ENCODE results near the gene ART5.
"Not testable (repeated sequence)": the region's sequence is repeated elsewhere in the genome, so short reads cannot be mapped to it uniquely, and the experiment has no call there.

ART5 gene

DNA sequence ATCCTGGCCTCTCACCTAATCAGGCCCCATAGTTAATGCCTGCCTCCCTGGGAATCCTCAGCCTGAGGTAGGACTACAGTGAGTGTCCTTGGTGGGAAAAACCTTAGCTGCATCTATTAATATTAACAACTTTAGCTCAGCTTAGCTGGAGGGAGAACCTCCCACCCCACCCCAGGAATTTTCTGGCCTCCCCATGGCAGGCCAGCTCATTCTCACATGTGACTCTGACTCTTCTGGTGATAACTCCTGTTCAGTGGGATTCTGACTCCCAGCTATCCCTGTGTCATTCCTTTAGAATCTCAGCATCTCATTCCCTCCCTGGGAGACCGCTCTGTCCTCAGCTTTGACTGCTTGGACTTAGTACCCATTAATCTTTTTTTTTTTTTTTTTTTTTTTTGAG lies 14.5 kb downstream of the ART5 start:
- in situ Hi-C loops (cut with HindIII; ENCODE audit: low pct_ligation_motif_present, low pct_unique_long_range_greater_than_20kb, low sequenced_read_pairs), result no loop called here
- peak; percentile 92 for DNase-seq

DNA sequence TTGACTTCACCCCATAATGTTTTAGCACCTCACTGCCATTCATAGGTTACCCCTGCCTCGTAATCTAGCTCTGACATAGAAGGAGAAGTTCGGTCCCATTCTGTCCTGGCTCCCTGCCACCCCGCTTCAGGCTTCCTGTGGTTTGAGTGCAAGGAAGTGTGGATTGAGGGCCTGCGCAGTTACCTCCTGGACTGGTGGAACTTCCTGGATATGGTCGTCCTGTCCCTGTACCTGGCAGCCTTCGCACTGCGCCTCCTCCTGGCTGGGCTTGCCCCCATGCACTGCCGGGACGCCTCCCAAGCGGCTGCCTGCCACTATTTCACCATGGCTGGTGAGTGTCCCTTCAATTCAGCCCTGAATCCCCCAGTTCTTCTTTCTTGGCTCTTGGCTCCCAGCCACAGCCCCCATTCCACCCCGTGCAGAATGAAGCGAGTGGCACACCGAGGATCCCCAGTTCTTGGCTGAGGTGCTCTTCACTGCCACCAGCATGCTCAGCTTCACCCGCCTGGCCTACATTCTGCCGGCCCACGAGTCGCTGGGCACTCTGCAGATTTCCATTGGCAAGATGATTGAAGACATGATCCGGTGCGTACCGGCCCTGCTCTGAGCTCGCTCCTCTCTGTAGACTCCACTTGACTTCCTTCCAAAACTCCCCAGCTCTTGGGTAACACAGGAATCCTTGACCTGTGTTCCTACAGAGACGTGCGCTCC lies 15.4 kb downstream of the ART5 start:
- in situ Hi-C loops (cut with HindIII; ENCODE audit: low pct_ligation_motif_present, low pct_unique_long_range_greater_than_20kb, low sequenced_read_pairs), result no loop called here

DNA sequence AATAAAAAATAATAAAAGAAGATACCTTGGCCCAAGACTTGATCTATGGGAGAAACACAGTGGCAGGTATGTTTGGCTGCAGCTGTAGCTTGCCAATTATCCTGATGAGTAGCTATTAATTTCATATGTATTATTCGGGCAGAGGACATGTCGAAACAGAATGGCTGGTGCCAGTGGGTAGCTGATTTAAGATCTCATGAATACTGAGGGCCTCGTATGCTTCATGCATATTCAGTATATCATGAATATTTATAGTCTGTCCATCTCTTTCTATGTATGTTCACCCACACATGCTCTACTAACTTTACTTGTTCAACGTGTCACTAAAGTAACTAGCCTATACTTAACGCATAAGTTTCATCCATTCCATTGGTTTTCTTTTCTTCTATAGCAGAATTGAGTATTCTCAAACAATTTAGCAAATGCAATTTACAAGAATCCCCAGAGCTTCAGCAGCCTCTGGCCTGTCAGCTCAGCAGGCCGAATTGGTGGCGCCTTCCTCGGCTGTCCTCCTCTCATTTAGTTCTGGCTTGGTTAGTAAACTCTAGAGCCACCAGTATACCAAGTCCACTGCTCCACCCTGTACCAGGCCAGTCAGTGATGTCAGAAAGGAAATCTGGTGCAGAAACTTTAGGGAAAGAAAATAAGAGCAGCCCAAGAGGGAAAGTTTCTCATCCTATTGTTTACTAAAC lies 17.9 kb downstream of the ART5 start:
- no peak for DNase-seq
- in situ Hi-C loops (cut with HindIII; ENCODE audit: low pct_ligation_motif_present, low pct_unique_long_range_greater_than_20kb, low sequenced_read_pairs), result no loop called here

More for the DNA sequence above, 15.4 kb downstream of the ART5 start:
- DNase-seq, result no peak

DNA sequence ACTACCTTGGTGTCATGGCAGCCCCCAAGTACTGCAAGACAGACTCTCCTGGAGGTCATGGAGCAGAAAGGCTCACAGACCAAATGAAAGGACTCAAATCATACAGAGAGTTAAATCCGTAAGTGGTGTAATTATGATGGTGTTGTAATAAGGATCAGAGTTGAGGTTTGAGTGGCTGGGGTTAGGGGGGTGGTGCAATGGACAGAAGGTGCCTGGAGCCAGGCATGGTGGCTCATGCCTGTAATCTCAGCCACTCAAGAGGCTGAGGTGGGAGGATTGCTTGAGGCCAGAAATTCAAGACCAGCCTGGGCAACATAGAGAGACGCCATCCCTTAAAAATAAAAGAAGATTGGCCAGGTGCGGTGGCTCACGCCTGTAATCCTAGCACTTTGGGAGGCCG lies 18.7 kb downstream of the ART5 start:
- in situ Hi-C loops (cut with HindIII; ENCODE audit: low pct_ligation_motif_present, low pct_unique_long_range_greater_than_20kb, low sequenced_read_pairs), result no loop called here
- no peak for DNase-seq

DNA sequence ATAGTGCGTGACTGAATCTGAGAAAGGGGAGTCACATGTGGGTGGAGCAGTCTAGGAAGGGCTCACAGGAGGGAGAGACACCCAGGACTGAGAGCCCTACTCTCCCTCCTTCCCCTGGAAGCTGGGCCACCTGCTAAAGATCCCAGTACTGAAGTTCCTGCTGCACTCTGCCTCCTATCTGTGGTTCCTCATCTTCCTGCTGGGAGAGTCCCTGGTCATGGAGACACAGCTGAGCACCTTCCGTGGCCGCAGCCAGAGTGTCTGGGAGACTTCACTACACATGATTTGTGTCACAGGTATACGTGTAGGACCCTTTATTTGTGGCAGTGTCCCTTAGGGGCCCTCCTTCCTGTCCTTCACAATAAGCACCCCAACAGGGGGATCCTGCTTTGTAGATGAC lies 19.3 kb downstream of the ART5 start:
- in situ Hi-C loops (cut with HindIII; ENCODE audit: low pct_ligation_motif_present, low pct_unique_long_range_greater_than_20kb, low sequenced_read_pairs), result no loop called here
- no peak for DNase-seq

DNA sequence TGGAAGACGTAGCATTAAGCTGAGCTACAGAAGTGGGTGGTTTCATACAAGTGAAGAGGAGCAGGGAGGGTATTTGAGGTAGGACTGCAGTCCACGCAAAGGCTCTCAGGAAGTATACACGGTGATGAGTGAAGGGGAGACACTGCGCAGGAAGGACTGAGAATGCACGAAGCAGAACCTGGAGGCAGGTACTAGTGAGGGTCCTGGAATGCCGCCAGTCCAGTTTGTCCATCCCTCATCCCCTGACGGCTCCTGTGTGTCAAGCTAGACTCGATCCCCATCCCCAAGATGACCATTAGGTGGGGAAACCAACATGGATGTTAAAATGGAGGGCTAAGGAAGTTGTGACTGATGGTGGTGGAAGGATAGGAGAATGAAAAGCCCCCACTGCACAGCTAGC lies 23.8 kb downstream of the ART5 start:
- no peak for DNase-seq
- in situ Hi-C loops (cut with HindIII; ENCODE audit: low pct_ligation_motif_present, low pct_unique_long_range_greater_than_20kb, low sequenced_read_pairs), result no loop called here

DNA sequence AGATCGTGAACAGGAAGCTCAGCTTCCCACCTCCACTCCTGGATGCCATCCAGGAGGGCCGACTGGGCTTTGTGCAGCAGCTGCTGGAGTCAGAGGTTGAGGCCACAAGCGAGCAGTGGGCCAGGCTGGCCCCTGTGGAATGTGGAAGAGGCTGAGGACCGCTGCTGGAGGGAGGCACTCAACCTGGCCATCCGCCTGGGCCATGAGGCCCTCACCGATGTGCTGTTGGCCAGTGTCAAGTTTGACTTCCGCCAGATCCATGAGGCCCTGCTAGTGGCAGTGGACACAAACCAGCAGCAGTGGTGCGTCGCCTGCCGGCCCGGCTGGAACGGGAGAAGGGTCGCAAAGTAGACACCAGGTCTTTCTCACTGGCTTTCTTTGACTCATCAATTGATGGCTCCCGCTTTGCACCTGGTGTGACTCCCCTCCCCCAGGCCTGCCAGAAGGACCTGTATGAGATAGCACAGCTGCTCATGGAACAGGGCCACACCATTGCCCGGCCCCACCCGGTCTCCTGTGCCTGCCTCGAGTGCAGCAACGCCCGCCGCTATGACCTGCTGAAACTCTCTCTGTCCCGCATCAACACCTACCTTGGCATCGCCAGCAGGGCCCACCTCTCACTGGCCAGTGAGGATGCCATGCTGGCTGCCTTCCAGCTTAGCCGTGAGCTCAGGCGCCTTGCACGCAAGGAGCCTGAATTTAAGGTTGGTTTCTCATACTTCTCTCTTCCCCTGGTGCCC lies 24.9 kb downstream of the ART5 start:
- DNase-seq, result no peak
- in situ Hi-C loops (cut with HindIII; ENCODE audit: low pct_ligation_motif_present, low pct_unique_long_range_greater_than_20kb, low sequenced_read_pairs), result no loop called here

DNA sequence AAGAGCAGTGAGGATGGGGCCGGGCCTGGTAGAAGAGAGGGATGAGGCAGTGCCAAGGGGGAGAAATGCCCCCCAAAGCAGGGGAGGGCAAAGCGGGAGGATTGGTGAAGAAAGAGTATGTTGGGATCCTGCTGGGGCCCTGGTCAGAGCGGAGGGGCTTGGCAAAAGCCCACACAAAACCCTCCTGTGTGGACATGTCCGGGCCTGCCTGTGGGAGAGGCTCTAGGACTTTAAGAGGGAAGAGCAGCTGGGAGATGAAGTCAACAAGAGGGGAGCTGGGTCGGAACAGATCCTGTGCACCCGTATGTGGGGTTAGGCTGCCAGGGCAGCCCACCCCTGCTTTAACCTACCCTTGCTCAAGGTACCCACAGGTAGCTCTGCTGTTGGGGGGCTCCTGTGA lies 25.8 kb downstream of the ART5 start:
- in situ Hi-C loops (cut with HindIII; ENCODE audit: low pct_ligation_motif_present, low pct_unique_long_range_greater_than_20kb, low sequenced_read_pairs), result no loop called here
- DNase-seq, result no peak

DNA sequence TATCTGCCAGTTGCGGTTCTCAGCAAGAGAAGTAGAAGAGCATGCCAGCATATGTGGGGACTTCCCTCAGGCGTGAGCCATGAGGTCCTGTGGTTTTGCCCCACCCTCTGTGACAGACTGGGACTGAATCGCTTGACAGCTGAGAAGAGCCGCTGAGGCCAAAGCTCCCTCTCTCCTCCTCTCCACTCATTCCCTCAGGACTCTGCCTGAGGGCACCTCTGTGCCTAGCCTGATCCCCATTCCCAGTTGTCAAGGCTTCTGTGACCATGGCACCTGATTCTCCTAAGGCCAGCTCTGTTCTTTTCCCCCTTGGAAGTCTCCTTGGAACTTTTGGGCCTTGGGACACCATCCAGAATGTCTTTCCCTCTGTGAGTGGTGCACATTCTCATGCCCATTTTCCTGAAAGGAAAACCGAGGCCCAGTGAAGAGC lies 27.0 kb downstream of the ART5 start:
- in situ Hi-C loops (cut with HindIII; ENCODE audit: low pct_ligation_motif_present, low pct_unique_long_range_greater_than_20kb, low sequenced_read_pairs), result no loop called here
- no peak for DNase-seq

DNA sequence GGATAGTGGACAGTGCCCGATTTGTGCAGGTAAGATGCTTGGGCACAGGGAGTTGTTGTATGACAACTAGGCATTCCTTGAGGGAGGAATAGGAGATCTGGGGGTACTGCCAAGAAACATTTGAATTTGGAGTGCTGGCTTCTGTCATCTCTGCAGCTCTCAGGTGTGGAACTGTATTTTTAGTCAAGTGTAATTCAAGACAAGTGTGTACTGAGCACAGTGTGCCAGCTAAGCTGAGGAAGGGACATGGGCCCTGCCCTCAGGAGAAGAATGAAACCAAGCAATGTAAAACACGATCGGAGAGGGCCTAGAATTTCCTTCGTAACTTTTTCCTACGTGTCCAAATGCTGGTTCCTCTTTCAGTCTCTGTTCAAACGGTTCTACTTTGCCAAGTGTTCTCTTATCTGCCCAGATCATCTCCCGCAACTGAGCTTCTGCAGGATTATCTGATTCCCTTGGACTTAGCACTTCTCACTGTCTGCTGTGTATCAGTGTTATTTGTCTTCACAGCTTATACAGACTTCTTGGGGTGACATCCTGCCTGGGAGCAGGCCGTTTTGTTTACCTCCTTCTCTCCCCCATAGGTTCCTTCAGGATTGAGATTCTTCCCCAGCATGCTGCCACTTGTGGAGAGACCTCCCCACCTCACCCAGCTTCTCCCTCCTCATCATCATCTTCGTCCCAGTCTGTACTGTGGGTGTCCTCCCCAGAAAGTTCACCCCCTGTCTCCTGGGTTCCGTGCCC lies 27.6 kb downstream of the ART5 start:
- DNase-seq, result no peak
- in situ Hi-C loops (cut with HindIII; ENCODE audit: low pct_ligation_motif_present, low pct_unique_long_range_greater_than_20kb, low sequenced_read_pairs), result no loop called here

DNA sequence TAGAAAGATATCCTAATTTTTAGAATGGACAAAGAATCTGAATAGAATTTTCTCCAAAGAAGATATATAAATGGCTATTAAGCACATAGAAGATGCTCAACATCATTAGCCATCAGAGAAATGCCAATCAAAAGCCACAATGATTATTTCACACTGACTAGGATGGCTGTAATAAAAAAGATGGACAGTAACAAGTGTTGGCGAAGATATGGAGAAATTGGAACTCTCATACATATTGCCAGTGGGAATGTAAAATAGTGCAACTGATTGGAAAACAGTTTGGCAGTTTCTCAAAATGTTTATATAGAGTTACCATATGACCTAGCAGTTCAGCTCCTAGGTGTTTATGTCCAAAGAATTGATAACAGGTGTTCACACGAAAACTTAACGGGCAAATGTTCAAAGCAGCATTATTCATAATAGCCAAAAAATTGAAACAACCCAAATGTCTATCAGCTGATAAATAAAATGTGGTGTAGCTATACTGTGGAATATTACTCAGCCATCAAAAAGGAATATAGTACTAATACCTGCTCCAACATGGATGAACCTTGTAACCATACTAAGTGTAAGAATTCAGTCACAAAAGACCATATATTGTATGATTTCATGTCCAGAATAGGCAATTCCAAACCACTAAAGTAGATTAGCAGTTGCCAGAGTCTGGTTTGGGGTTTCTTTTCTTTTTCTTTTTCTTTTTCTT lies 29.7 kb downstream of the ART5 start:
- in situ Hi-C loops (cut with HindIII; ENCODE audit: low pct_ligation_motif_present, low pct_unique_long_range_greater_than_20kb, low sequenced_read_pairs), result no loop called here
- DNase-seq, result no peak

DNA sequence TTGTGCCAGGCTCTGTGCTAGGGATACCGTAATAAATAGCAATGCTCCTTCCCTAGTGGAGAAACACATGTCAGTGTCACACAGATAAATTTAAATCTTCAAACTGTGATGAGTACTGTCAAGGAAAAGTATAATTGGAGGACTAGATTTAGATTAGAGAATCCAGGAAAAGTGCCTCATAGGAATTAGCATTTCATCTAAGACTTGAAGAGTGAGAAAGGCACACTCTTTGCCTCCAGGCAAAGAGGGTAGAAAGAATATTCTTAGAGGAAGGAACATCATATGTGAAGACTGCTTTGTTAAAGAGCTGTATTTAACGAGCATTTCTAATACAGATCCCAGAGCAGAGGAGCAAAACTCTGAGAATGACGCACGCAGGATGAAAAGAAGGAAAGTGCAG lies 30.9 kb downstream of the ART5 start:
- in situ Hi-C loops (cut with HindIII; ENCODE audit: low pct_ligation_motif_present, low pct_unique_long_range_greater_than_20kb, low sequenced_read_pairs), result no loop called here
- no peak for DNase-seq

DNA sequence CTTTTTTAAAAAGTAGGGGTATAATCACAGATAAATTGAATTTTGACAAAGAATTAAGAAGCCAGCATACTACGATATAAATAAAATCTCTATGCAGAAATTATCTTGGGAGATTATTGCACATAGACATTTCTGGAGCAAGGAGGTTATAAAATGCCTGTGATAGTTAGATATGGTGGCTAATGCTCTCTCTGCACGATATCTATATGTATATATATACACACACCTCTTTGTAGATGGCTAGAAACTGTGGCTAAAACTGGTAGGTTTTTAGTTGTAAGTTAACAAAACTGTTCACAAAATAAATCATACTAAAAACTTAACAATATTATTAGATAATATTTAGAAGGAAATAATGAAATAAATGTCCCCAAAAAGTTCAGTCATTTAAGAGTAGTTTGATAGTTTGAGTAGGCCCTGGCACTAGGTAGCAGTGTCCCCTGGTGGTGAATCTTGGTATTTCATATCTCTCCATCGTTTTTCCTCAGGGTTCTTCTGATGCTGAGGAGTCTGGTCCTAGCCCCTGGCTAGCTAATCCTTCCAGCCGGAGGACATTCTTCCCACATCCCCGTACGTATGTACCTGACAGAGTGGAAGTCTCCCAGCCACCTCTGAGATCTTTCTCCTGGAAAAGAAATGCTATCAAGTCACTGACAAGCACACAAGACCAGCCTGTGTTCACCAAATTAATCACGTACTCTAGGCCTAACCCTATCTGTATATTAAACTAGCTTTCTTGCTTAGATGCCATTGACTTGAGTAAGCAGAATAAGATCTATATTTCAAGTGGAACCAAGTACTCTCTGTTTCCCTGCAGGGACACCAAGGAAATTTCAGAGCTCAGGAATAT lies 32.2 kb downstream of the ART5 start:
- in situ Hi-C loops (cut with HindIII; ENCODE audit: low pct_ligation_motif_present, low pct_unique_long_range_greater_than_20kb, low sequenced_read_pairs), result no loop called here
- peak; percentile 39 for DNase-seq

DNA sequence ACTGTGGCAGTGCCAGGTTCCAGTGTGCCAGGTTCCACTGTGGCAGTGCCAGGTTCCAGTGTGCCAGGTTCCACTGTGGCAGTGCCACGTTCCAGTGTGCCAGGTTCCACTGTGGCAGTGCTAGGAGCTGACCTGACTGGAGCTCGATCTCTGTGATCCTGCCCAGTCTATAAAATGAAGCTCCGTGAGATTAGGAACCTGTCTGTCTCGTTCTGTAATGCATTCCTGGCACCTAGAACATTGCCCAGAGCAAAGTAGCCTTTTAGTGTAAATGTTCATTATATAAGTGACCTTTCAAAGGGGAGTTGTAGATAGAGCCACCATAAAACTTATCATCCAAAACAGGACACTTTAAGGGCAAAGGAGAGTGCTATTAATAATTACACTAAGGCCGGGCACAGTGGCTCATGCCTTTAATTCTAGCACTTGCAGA lies 36.0 kb downstream of the ART5 start:
- no peak for DNase-seq
- in situ Hi-C loops (cut with HindIII; ENCODE audit: low pct_ligation_motif_present, low pct_unique_long_range_greater_than_20kb, low sequenced_read_pairs), result no loop called here

DNA sequence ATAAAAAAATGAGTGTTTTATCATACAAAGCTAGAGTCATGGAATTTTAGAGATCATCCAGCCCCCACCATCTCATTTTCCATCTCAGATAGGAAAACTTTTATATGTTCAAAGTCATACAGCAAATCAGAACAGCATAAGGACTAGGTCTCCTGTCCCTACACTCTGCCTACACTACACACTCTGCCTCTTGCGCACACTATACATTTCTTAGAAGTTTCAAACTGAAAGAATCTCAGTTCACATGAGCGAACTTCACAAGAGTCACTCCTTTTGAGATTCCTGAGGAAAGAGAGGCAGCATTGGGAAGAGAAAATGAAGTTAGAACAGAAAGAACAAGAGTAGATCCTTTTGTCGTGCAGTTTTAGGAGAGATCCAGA lies 36.5 kb downstream of the ART5 start:
- in situ Hi-C loops (cut with HindIII; ENCODE audit: low pct_ligation_motif_present, low pct_unique_long_range_greater_than_20kb, low sequenced_read_pairs), result no loop called here
- DNase-seq, result no peak

DNA sequence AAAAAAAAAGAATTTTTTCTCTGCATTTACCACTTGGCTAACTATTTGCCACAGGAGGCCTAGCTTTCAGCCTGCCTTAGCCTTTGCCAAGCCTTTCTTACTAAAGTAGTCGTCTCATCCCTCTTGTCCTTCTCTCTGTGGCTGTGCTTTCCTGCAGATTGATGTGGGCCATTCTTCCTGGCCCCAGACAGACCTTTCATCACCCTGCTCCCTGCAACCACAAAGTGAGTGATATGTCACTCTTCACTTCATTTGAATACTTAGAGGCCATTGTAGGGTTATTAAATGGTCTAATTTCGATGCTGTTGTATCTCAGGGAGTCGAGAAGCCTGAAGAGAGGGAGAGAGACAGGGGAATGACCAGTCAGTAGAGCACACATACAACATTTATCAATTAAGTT lies 37.6 kb downstream of the ART5 start:
- in situ Hi-C loops (cut with HindIII; ENCODE audit: low pct_ligation_motif_present, low pct_unique_long_range_greater_than_20kb, low sequenced_read_pairs), result no loop called here
- DNase-seq, result no peak

DNA sequence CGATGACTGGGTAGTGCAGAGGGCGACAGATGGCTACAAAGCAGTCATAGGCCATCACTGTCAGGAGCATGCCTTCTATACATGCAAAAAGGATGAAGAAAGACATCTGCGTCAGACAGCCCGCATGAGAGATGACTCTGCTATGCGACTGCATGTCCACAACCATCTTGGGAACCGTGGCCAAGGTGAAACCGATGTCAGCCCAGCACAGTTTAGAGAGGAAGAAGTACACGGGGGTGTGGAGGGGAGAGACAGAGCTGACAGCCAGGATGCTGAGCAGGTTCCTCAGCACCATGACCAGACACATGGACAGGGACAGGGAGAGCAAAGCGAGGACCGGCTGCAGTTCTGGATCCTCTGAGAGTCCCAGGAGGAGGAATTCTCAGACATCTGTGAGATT lies 41.6 kb downstream of the ART5 start:
- in situ Hi-C loops (cut with HindIII; ENCODE audit: low pct_ligation_motif_present, low pct_unique_long_range_greater_than_20kb, low sequenced_read_pairs); DNase-seq: not testable (repeated sequence)

DNA sequence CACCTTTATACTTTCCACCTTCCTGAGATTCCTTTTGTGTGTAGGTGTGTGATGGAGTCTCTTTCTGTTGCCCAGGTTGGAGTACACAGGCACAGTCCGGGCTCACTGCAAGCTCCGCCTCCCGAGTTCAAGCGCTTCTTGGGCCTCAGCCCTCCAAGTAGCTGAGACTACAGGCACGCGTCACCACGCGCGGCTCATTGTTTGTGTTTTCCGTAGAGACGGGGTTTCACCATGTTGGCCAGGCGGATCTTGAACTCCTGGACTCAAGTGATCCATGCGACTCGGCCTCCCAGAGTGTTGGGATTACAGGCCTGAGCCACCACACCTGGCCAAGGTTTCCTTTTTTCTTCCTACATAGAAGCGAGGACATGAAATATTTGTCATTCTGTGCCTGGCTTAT lies 44.0 kb downstream of the ART5 start:
- DNase-seq; in situ Hi-C loops (cut with HindIII; ENCODE audit: low pct_ligation_motif_present, low pct_unique_long_range_greater_than_20kb, low sequenced_read_pairs): not testable (repeated sequence)

Measured in ACHN (cell line).